HG03565 (cell line): ENCODE results near the gene MAP3K7CL.

Experiments
- ATAC-seq: cut with Tn5 transposase; IDR thresholded peaks from one replicate; pipeline ENCODE4 v1.9.1; 2021; ENCODE audit warnings: mild to moderate bottlenecking, moderate library complexity; ENCODE audit not compliant: unreplicated experiment

The MAP3K7CL gene

GRCh38 chr21:29130270-29130969 lies at the start of gene MAP3K7CL:
MAP3K7CL (plus strand) TSS chr21:29130644; CDS start chr21:29133345, 2,701 bp downstream.
- no peak for ATAC-seq

- no peak for ATAC-seq
Measured at GRCh38 chr21:29082046-29082815, 48.2 kb upstream of the MAP3K7CL start.

GRCh38 chr21:29083306-29083705 lies 47.1 kb upstream of the MAP3K7CL start:
- no peak for ATAC-seq

GRCh38 chr21:29084372-29084771 lies 46.1 kb upstream of the MAP3K7CL start:
- no peak for ATAC-seq

- no peak for ATAC-seq
Measured at GRCh38 chr21:29085106-29085752, 45.2 kb upstream of the MAP3K7CL start.

- no peak for ATAC-seq
Measured at GRCh38 chr21:29091033-29091432, 39.4 kb upstream of the MAP3K7CL start.

GRCh38 chr21:29092102-29092959 lies 38.1 kb upstream of the MAP3K7CL start:
- no peak for ATAC-seq

- ATAC-seq = no peak
Measured at GRCh38 chr21:29096218-29097015, 34.0 kb upstream of the MAP3K7CL start.

- ATAC-seq = no peak
Measured at GRCh38 chr21:29098156-29098555, 32.3 kb upstream of the MAP3K7CL start.

GRCh38 chr21:29102791-29103257 lies 27.6 kb upstream of the MAP3K7CL start:
- ATAC-seq = no peak

GRCh38 chr21:29104239-29104708 lies 26.2 kb upstream of the MAP3K7CL start:
- ATAC-seq = no peak

- ATAC-seq = no peak
Measured at GRCh38 chr21:29105218-29105617, 25.2 kb upstream of the MAP3K7CL start.

- ATAC-seq = no peak
Measured at GRCh38 chr21:29114765-29115500, 15.5 kb upstream of the MAP3K7CL start.

GRCh38 chr21:29115899-29116298 lies 14.5 kb upstream of the MAP3K7CL start:
- ATAC-seq = no peak

- peak; percentile 38 for ATAC-seq
Measured at GRCh38 chr21:29117372-29117955, 13.0 kb upstream of the MAP3K7CL start.

GRCh38 chr21:29121759-29122158 lies 8.7 kb upstream of the MAP3K7CL start:
- ATAC-seq = peak; percentile 75

- ATAC-seq = no peak
Measured at GRCh38 chr21:29124645-29125044, 5.8 kb upstream of the MAP3K7CL start.

- peak; percentile 84 for ATAC-seq
Measured at GRCh38 chr21:29125191-29125590, 5.3 kb upstream of the MAP3K7CL start.

GRCh38 chr21:29125979-29126378 lies 4.5 kb upstream of the MAP3K7CL start:
- ATAC-seq = no peak
